ENCODE data around the gene MRPL14. TPM values are rescaled to one million over a fixed set of nuclear protein-coding genes. Genes with fewer than 3 reads are reported as not detected.

Gene MRPL14
- total RNA-seq, 1 donor from 2014 or later, result 45.5 TPM

- peak; percentile 90 for DNase-seq (ENCODE audit: extremely low spot score, unreplicated experiment)
- Mint-ChIP-seq H3K36me3 (no peaks in the 10 kb centered on the region), H3K4me1 (ENCODE audit: unreplicated experiment) (peaks cover 25% of the 10 kb centered on the region), H3K27ac (peak overlapping the region; percentile 90), H3K27me3 (peaks cover 25% of the 10 kb centered on the region), H3K4me3 (peak overlapping the region; percentile 95), H3K9me3 (no peaks in the 10 kb centered on the region)
- no peak for TF ChIP-seq CTCF (conservative IDR thresholded peaks at IDR 0.05)
Measured at GRCh38 chr6:44072959-44073611, 54.2 kb downstream of the MRPL14 start.

- peaks cover 20% of the 10 kb centered on the region for H3K4me1 Mint-ChIP-seq (ENCODE audit: unreplicated experiment)
- peaks cover 21% of the 10 kb centered on the region for H3K27me3 Mint-ChIP-seq
- peak overlapping the region; percentile 95 for H3K4me3 Mint-ChIP-seq
- H3K9me3 Mint-ChIP-seq, result no peaks in the 10 kb centered on the region
- DNase-seq (ENCODE audit: extremely low spot score, unreplicated experiment), result no peak
- no peaks in the 10 kb centered on the region for H3K36me3 Mint-ChIP-seq
- H3K27ac Mint-ChIP-seq, result peak overlapping the region; percentile 90
- no peak for TF ChIP-seq CTCF (conservative IDR thresholded peaks at IDR 0.05)
Measured at GRCh38 chr6:44072452-44072958, 54.7 kb downstream of the MRPL14 start.

- Mint-ChIP-seq H3K27me3 (peaks cover 21% of the 10 kb centered on the region), H3K9me3 (no peaks in the 10 kb centered on the region), H3K4me3 (peak overlapping the region; percentile 65), H3K36me3 (no peaks in the 10 kb centered on the region), H3K27ac (no peak overlapping the region), H3K4me1 (ENCODE audit: unreplicated experiment) (peaks cover 20% of the 10 kb centered on the region)
- no peak for DNase-seq (ENCODE audit: extremely low spot score, unreplicated experiment)
- TF ChIP-seq CTCF (conservative IDR thresholded peaks at IDR 0.05), result no peak
Measured at GRCh38 chr6:44071670-44072451, 55.4 kb downstream of the MRPL14 start.

- peak overlapping the region; percentile 26 for H3K27ac Mint-ChIP-seq
Measured at GRCh38 chr6:44068607-44069296, 58.5 kb downstream of the MRPL14 start.

More at GRCh38 chr6:44068607-44069296, 58.5 kb downstream of the MRPL14 start:
- no peak for TF ChIP-seq CTCF (conservative IDR thresholded peaks at IDR 0.05)
- DNase-seq (ENCODE audit: extremely low spot score, unreplicated experiment), result no peak
- Mint-ChIP-seq H3K9me3 (no peaks in the 10 kb centered on the region), H3K4me1 (ENCODE audit: unreplicated experiment) (peaks cover 17% of the 10 kb centered on the region), H3K27me3 (peaks cover 22% of the 10 kb centered on the region), H3K4me3 (peak overlapping the region; percentile 47), H3K36me3 (no peaks in the 10 kb centered on the region)

Measured in type B pancreatic cell (in vitro differentiated cells).